HL-60 (cell line): ENCODE measurements around the gene SMIM44.
"Not testable (repeated sequence)": the region's sequence is repeated elsewhere in the genome, so short reads cannot be mapped to it uniquely, and the experiment has no call there.

ENCODE experiments used
- DNase-seq, 2 experiments: peaks; one replicate each; pipeline ENCODE4 v3.0.0-alpha.2; 2010 to 2020; ENCODE audit warnings: low read depth in 1 of 2, low spot score in 1 of 2
- H3K27ac ChIP-seq: fragments of 250-450 bp; sonication (Bioruptor Pico); replicated peaks from 2 replicates; pipeline ENCODE4 v1.5.1; 2020; ENCODE audit warnings: mild to moderate bottlenecking, moderate library complexity
- H3K27me3 ChIP-seq: fragments of 250-450 bp; sonication (Bioruptor Pico); 2 replicates; pipeline ENCODE4 v1.5.1; 2021; ENCODE audit warnings: mild to moderate bottlenecking, moderate library complexity; ENCODE audit not compliant: insufficient read depth, poor library complexity, severe bottlenecking
- H3K4me3 ChIP-seq: replicated peaks from 2 replicates; pipeline ENCODE4 v1.5.1; 2011; ENCODE audit warnings: mild to moderate bottlenecking, control low read depth, low read length; ENCODE audit not compliant: insufficient read depth
- GABPA ChIP-seq: IDR thresholded peaks from 2 replicates; pipeline ENCODE4 v1.6.1; 2012; ENCODE audit warnings: low read depth
- POLR2AphosphoS5 ChIP-seq: IDR thresholded peaks from 2 replicates; pipeline ENCODE4 v1.6.1; 2012; ENCODE audit warnings: low read depth
- REST ChIP-seq: IDR thresholded peaks from 2 replicates; pipeline ENCODE4 v1.6.1; 2012; ENCODE audit warnings: low read depth; ENCODE audit not compliant: insufficient replicate concordance
- SPI1 ChIP-seq: IDR thresholded peaks from 2 replicates; pipeline ENCODE4 v1.6.1; 2012; ENCODE audit warnings: low read depth, mild to moderate bottlenecking, borderline replicate concordance
- long read RNA-seq: library from polyadenylated mRNA; unstranded; transcript quantifications from one replicate; pipeline ENCODE4 v2.0.0, GENCODE V29; 2020
- TF ChIP-seq, protein P1 (sequence below): IDR thresholded peaks from one replicate; pipeline ENCODE4 v1.5.1; 2011; ENCODE audit warnings: low read length, control low read depth, inconsistent platforms; ENCODE audit not compliant: insufficient read depth

The SMIM44 gene
- long read RNA-seq, result 0 reads

DNA sequence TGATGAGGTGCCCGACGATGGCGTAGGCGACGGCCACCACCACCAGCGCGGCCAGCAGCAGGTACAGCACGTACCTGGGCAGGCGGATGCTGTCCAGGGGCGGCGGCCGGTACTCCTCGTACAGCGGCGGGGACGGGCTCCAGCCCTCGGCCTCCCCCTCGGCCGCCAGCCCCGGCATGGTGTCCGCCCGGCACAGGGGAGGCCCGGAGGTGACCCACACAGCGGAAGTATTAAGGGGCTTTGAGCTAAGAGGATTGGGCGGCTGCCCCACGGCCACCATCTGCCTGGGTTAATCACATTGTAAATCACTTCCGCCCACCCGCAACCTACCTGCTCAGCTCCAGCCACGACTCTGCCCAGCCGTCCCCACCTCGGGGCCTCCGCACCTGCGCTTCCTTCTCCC, at the start of gene SMIM44:
Gene SMIM44, minus strand, starts transcription at position 216 of the 403 bp plus-strand sequence. Its CDS starts 38 bp downstream, at position 178.
- DNase-seq, result no peak
- H3K4me3 ChIP-seq, result no peak within 1 kb of the TSS
- H3K27me3 ChIP-seq, result peaks cover 4% of the 10 kb centered on the region
- no peak within 1 kb of the TSS for H3K27ac ChIP-seq
- no peak for TF ChIP-seq POLR2AphosphoS5

DNA sequence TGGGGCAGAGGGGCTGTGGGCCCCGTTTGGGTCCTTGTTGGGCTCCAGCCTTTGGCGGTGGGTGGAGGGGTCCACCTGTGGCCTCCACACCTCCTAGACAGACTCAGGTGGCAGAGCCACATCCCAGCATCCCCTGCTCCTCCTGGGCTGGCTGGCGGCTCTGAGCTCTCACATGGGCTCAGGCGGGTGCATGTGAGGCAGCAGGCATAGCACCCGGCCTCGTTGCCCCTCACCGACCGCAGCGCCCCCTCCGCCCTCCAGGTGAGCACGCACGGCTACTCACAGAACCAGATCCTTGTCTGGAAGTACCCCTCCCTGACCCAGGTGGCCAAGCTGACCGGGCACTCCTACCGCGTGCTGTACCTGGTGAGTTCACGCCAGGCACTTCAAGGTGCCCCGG, 49.8 kb upstream of the SMIM44 start:
- Histone ChIP-seq H3K27me3 (no peaks in the 10 kb centered on the region), H3K4me3 (no peak overlapping the region), H3K27ac (no peak overlapping the region)
- TF ChIP-seq SPI1 (no peak), GABPA (no peak)
- no peak for DNase-seq

DNA sequence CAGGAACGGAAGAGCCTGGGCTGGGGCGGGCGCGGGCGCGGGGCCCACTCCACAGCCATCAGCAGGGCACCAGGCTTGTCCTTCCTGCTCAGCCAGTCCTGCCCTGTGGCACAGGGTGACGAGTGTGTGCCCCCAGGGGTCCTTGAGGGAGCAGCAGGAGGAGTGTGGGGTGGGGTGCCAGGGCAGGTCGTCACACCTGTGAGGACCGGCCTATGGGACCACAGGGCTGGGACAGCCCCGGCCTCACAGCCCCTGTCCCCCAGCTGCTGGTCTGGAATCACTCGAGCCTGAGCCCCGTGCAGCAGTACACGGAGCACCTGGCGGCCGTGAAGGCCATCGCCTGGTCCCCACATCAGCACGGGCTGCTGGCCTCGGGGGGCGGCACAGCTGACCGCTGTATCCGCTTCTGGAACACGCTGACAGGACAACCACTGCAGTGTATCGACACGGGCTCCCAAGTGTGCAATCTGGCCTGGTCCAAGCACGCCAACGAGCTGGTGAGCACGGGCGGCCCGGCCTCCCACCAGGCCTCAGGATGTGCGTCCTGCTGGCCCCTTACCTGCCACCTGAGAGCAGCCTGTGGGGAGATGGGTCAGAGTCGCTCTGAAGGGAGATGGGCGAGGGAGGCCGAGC, 49.0 kb upstream of the SMIM44 start:
- DNase-seq, result no peak
- TF ChIP-seq POLR2AphosphoS5 (no peak), REST (no peak), GABPA (no peak)

GRCh38 chr19:3531716-3532115, 48.5 kb upstream of the SMIM44 start:
- Histone ChIP-seq H3K27ac (no peak overlapping the region), H3K4me3 (no peak overlapping the region), H3K27me3 (no peaks in the 10 kb centered on the region)
- TF ChIP-seq POLR2AphosphoS5 (no peak), SPI1 (no peak), GABPA (no peak), REST (no peak)
- TF ChIP-seq, protein P1, sequence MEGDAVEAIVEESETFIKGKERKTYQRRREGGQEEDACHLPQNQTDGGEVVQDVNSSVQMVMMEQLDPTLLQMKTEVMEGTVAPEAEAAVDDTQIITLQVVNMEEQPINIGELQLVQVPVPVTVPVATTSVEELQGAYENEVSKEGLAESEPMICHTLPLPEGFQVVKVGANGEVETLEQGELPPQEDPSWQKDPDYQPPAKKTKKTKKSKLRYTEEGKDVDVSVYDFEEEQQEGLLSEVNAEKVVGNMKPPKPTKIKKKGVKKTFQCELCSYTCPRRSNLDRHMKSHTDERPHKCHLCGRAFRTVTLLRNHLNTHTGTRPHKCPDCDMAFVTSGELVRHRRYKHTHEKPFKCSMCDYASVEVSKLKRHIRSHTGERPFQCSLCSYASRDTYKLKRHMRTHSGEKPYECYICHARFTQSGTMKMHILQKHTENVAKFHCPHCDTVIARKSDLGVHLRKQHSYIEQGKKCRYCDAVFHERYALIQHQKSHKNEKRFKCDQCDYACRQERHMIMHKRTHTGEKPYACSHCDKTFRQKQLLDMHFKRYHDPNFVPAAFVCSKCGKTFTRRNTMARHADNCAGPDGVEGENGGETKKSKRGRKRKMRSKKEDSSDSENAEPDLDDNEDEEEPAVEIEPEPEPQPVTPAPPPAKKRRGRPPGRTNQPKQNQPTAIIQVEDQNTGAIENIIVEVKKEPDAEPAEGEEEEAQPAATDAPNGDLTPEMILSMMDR, result no peak
- no peak for DNase-seq

More for the DNA sequence above, 49.0 kb upstream of the SMIM44 start:
- H3K27ac ChIP-seq, result no peak overlapping the region
- H3K27me3 ChIP-seq, result no peaks in the 10 kb centered on the region
- H3K4me3 ChIP-seq, result no peak overlapping the region

GRCh38 chr19:3530389-3530788, 47.1 kb upstream of the SMIM44 start:
- TF ChIP-seq REST, result no peak
- TF ChIP-seq SPI1, result no peak
- no peak for TF ChIP-seq POLR2AphosphoS5
- TF ChIP-seq GABPA, result no peak
- TF ChIP-seq, protein P1, result no peak
- Histone ChIP-seq H3K27me3 (no peaks in the 10 kb centered on the region), H3K4me3 (no peak overlapping the region), H3K27ac (no peak overlapping the region)
- no peak for DNase-seq

DNA sequence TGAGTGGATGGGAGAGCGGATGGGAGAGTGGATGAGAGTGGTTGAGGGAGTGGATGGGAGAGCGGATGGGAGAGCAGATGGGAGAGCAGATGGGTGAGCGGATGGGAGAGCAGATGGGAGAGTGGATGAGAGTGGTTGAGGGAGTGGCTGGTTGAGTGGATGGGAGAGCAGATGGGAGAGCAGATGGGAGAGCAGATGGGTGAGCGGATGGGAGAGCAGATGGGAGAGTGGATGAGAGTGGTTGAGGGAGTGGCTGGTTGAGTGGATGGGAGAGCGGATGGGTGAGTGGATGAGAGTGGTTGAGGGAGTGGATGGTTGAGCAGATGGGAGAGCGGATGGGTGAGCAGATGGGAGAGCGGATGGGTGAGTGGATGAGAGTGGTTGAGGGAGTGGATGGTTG, 46.1 kb upstream of the SMIM44 start:
- not testable (repeated sequence) for H3K27me3 ChIP-seq, DNase-seq

More for the DNA sequence above, 46.1 kb upstream of the SMIM44 start:
- H3K27ac ChIP-seq, H3K4me3 ChIP-seq: not testable (repeated sequence)
